HepG2 (cell line): Measurements from ENCODE around the gene THADA. TPM values are rescaled to one million over a fixed set of nuclear protein-coding genes. Genes with fewer than 3 reads are reported as not detected.

Experiments
- ATAC-seq: fragments of 200-7000 bp; cut with Tn5 transposase; 3 replicates; pipeline ENCODE4 v1.9.1; 2020; ENCODE audit warnings: mild to moderate bottlenecking, moderate library complexity
- BruUV-seq: library from RNA; stranded (reverse); fragments of 400-500 nt; replicated peaks from 2 replicates; lab custom pipeline; 2021; lab: Mats Ljungman, UMichigan
- CTCF ChIA-PET: fragments of 300-600 bp; formaldehyde crosslinking; extraction: SDS; loops from one replicate; lab custom pipeline; 2021; ENCODE audit warnings: low total read pairs, inconsistent platforms, low intra/inter-chr PET ratio; lab: Yijun Ruan, JAX
- POLR2A ChIA-PET: fragments of 350-600 bp; sonication (Branson Sonifier 250); formaldehyde crosslinking; loops from one replicate; lab custom pipeline; 2020; ENCODE audit warnings: antibody characterized with exemption, inconsistent platforms; lab: Yijun Ruan, JAX
- DNase-seq: peaks from one replicate; pipeline ENCODE4 v3.0.0-alpha.2; 2015; ENCODE audit warnings: low spot score
- FAIRE-seq: peaks from 3 replicates; lab custom pipeline; 2011; peaks lifted over from hg19 to GRCh38; lab: Jason Lieb, UNC
- H2AFZ ChIP-seq: one replicate; pipeline ENCODE4 v1.6.1; 2011; ENCODE audit warnings: low read length, inconsistent platforms
- H3K27ac ChIP-seq: fragments of 300-600 bp; 3 replicates; pipeline ENCODE4 v1.8.0; 2011; ENCODE audit warnings: mixed run types, mild to moderate bottlenecking, mixed read lengths, low read length, inconsistent platforms; ENCODE audit not compliant: insufficient read depth; ENCODE audit errors: extremely low read length
- H3K27me3 ChIP-seq, 2 experiments: fragments of 200-600 bp in 1 of 2; 2 replicates in 1 of 2; 3 replicates in 1 of 2; pipeline versions ENCODE4 v1.6.0 to v1.8.0; 2011; ENCODE audit warnings: low read length in 2 of 2, mild to moderate bottlenecking in 2 of 2, moderate library complexity in 2 of 2, inconsistent platforms in 1 of 2; ENCODE audit not compliant: insufficient read depth in 2 of 2, control insufficient read depth in 1 of 2
- H3K36me3 ChIP-seq, 2 experiments: fragments of 200-600 bp in 1 of 2; replicated peaks in 1 of 2; 2 replicates in 1 of 2; 3 replicates in 1 of 2; pipeline versions ENCODE4 v1.5.1 to v1.8.0; 2011; ENCODE audit warnings: low read length in 2 of 2, inconsistent platforms in 1 of 2; ENCODE audit not compliant: insufficient read depth in 2 of 2, control insufficient read depth in 1 of 2
- H3K4me1 ChIP-seq: 2 replicates; pipeline ENCODE4 v1.5.1; 2012; ENCODE audit warnings: low read length, inconsistent platforms; ENCODE audit not compliant: insufficient read depth
- H3K4me2 ChIP-seq: 2 replicates; pipeline ENCODE4 v1.6.0; 2011; ENCODE audit warnings: low read depth, low read length, inconsistent platforms
- H3K4me3 ChIP-seq, 3 experiments: fragments of 200-600 bp in 1 of 3; sonication (generic), shearing (Covaris generic) in 1 of 3; replicated peaks in 1 of 3; 2 replicates each; pipeline ENCODE4 v1.5.1; 2011 to 2016; ENCODE audit warnings: low read length in 3 of 3, inconsistent platforms in 2 of 3, low read depth in 2 of 3, mild to moderate bottlenecking in 2 of 3, control low read depth in 1 of 3, mixed read lengths in 1 of 3; ENCODE audit not compliant: insufficient read depth in 1 of 3
- H3K79me2 ChIP-seq: one replicate; pipeline ENCODE4 v1.6.1; 2011; ENCODE audit warnings: low read length, inconsistent platforms; ENCODE audit not compliant: insufficient read depth
- H3K9ac ChIP-seq: 2 replicates; pipeline ENCODE4 v1.6.0; 2011; ENCODE audit warnings: mild to moderate bottlenecking, low read depth, low read length, inconsistent platforms; ENCODE audit not compliant: insufficient read depth
- H3K9me3 ChIP-seq: 2 replicates; pipeline ENCODE4 v1.5.1; 2012; ENCODE audit warnings: mild to moderate bottlenecking, low read length
- H4K20me1 ChIP-seq: 2 replicates; pipeline ENCODE4 v1.6.0; 2011; ENCODE audit warnings: inconsistent platforms, mild to moderate bottlenecking, low read length, moderate library complexity; ENCODE audit not compliant: insufficient read depth
- ADNP ChIP-seq: sonication (generic); formaldehyde crosslinking; IDR thresholded peaks from 2 replicates; pipeline ENCODE4 v1.4.0; 2020; ENCODE audit warnings: missing genetic modification reagents
- EP300 ChIP-seq, 3 experiments: sonication (generic) in 1 of 3; formaldehyde crosslinking in 1 of 3; IDR thresholded peaks; 2 replicates each; pipeline versions ENCODE4 v1.5.1 to v1.6.1; 2011 to 2020; ENCODE audit warnings: low read depth in 2 of 3, low read length in 2 of 3, borderline replicate concordance in 1 of 3, improper control_type of control experiment in 1 of 3, mild to moderate bottlenecking in 1 of 3, missing genetic modification reagents in 1 of 3, moderate library complexity in 1 of 3
- ESRRA ChIP-seq: sonication (generic); formaldehyde crosslinking; IDR thresholded peaks from 2 replicates; pipeline ENCODE4 v1.5.1; 2020; ENCODE audit warnings: mild to moderate bottlenecking, low read depth, missing genetic modification reagents
- FOXK1 ChIP-seq: sonication (generic); formaldehyde crosslinking; IDR thresholded peaks from 2 replicates; pipeline ENCODE4 v1.4.0; 2020; ENCODE audit warnings: low read depth, missing genetic modification reagents, borderline replicate concordance
- MAF1 ChIP-seq: sonication (generic); formaldehyde crosslinking; IDR thresholded peaks from 2 replicates; pipeline ENCODE4 v1.5.0; 2020; ENCODE audit warnings: missing genetic modification reagents, borderline replicate concordance
- MIER3 ChIP-seq: IDR thresholded peaks from 2 replicates; pipeline ENCODE4 v1.6.1; 2016; ENCODE audit warnings: missing compliant biosample characterization, borderline replicate concordance
- MTA3 ChIP-seq: sonication (generic); formaldehyde crosslinking; IDR thresholded peaks from 2 replicates; pipeline ENCODE4 v1.4.0; 2020; ENCODE audit warnings: missing genetic modification reagents
- PITX1 ChIP-seq: sonication (generic); formaldehyde crosslinking; IDR thresholded peaks from 2 replicates; pipeline ENCODE4 v1.5.1; 2020; ENCODE audit warnings: mild to moderate bottlenecking, missing genetic modification reagents
- SKIL ChIP-seq: sonication (generic); formaldehyde crosslinking; IDR thresholded peaks from 2 replicates; pipeline ENCODE4 v1.8.0; 2022; ENCODE audit warnings: missing genetic modification reagents, mild to moderate bottlenecking, moderate library complexity, borderline replicate concordance
- SNRNP70 ChIP-seq: fragments of 200-400 bp; formaldehyde crosslinking; IDR thresholded peaks from 2 replicates; pipeline ENCODE4 v1.6.1; 2017; ENCODE audit warnings: mild to moderate bottlenecking, low read depth, low read length, moderate library complexity
- SYNCRIP ChIP-seq: fragments of 200-400 bp; formaldehyde crosslinking; IDR thresholded peaks from 2 replicates; pipeline ENCODE4 v1.6.1; 2018; ENCODE audit warnings: mild to moderate bottlenecking, low read depth, low read length; ENCODE audit not compliant: insufficient read depth
- ZBED4 ChIP-seq: sonication (generic); formaldehyde crosslinking; IDR thresholded peaks from 2 replicates; pipeline ENCODE4 v1.4.0; 2020; ENCODE audit warnings: missing genetic modification reagents, borderline replicate concordance
- ZBTB34 ChIP-seq: sonication (generic); formaldehyde crosslinking; IDR thresholded peaks from 2 replicates; pipeline ENCODE4 v1.8.0; 2022; ENCODE audit warnings: mild to moderate bottlenecking, missing genetic modification reagents
- ZBTB8A ChIP-seq: sonication (generic); formaldehyde crosslinking; IDR thresholded peaks from 2 replicates; pipeline ENCODE4 v1.4.0; 2020; ENCODE audit warnings: mild to moderate bottlenecking, low read depth, missing genetic modification reagents, borderline replicate concordance
- ZFP36L2 ChIP-seq: sonication (generic); formaldehyde crosslinking; IDR thresholded peaks from 2 replicates; pipeline ENCODE4 v1.4.0; 2020; ENCODE audit warnings: missing genetic modification reagents
- ZMYM4 ChIP-seq: sonication (generic); formaldehyde crosslinking; IDR thresholded peaks from 2 replicates; pipeline ENCODE4 v1.8.1; 2023; ENCODE audit warnings: mild to moderate bottlenecking, missing genetic modification reagents
- WGBS: methylation state at CpG from one replicate; pipeline ENCODE4 v1.1.6; 2017; ENCODE audit warnings: low lambda C conversion rate; 5-methylcytosine and 5-hydroxymethylcytosine counted together
- in situ Hi-C: cut with HindIII; loops from 2 replicates; pipeline ENCODE4 v1.10.0; 2017; ENCODE audit warnings: low pct_unique_long_range_greater_than_20kb; ENCODE audit not compliant: extremely low pct_ligation_motif_present
- intact Hi-C: fragments of 100-400 bp; cut with micrococcal nuclease; formaldehyde crosslinking; loops from one replicate; pipeline ENCODE4 v1.10.0; 2022; ENCODE audit not compliant: unreplicated experiment
- polyA plus RNA-seq, 8 experiments: library from polyadenylated mRNA; depleted of rRNA in 3 of 8; stranded (reverse) in 7 of 8; unstranded in 1 of 8; fragments of >200 nt; fragmentation: Illumina TruSeq in 4 of 8; extraction: Trizol in 4 of 8; gene quantifications; 2 replicates each; pipeline versions ENCODE4 v1.2.1 to v1.2.3, GENCODE V29; 2011 to 2016; ENCODE audit warnings: low read depth in 4 of 8, missing spikeins in 1 of 8, mixed read lengths in 1 of 8; ENCODE audit not compliant: insufficient read depth in 1 of 8
- total RNA-seq, 5 experiments: library from RNA; depleted of rRNA; stranded (reverse); fragments of >200 nt; fragmentation: Illumina TruSeq; extraction: Trizol; gene quantifications; 2 replicates each; pipeline ENCODE4 v1.2.3, GENCODE V29; 2016; ENCODE audit warnings: low read depth in 1 of 5

THADA gene
- total and polyA plus RNA-seq, 2 of the 13 experiments (the other 11 are each of a cell fraction or from before 2014, with no cell fraction given), result 12.7 to 21.7 TPM

DNA sequence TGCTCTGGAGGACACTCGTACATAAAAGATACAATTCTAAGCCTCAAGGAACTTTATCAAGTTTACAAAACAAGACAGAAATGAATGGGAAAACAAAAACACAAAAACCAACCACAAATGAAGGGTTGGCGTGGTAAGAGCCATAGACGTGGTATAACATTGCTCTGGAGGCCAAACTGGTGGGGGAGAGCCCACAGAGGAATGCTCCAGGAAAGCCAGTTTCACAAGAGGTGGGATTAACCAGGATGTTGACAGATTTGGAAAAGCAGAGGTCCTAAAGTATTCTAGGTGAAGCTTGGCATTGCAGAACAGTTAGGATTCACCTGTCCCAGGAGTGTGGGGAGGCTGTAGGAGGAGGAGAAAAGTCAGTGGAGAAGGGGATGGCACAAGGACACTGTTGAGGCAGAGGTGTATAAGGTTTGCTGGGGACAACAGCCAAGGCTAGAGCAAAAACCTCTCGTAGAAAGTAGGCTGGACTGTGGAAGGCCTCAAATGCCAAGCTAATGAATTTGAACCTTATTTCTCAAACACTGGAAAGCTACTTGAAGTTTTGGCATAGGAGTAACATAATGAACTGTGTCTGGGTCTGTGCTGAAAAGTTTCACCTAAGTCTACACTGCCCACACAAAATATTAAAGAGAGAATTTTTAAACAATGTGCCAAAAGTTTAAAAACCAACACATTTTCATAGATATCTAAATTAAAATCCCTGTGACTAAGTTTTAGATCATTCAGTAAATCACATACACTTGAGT is 135.1 kb downstream of the THADA start:
- no peaks in the 10 kb centered on the region for H3K27me3 ChIP-seq
- intact Hi-C loops (no loop called here), in situ Hi-C loops (no loop called here)
- POLR2A ChIA-PET, result interaction anchor here (1.4 kb wide), 1 partner anchor 9 kb away, joined by 3 read pairs; no protein-coding TSS in a partner anchor
- peaks cover 91% of the 10 kb centered on the region for H3K4me1 ChIP-seq
- no peaks in the 10 kb centered on the region for H3K79me2 ChIP-seq
- ATAC-seq (no peak), DNase-seq (peak; percentile 63), FAIRE-seq (no peak)
- 86% methylated on average over 4 of the region's 4 CpGs for WGBS
- no peaks in the 10 kb centered on the region for H4K20me1 ChIP-seq
- no TSS peak for BruUV-seq
- no peak overlapping the region for H3K4me2 ChIP-seq
- CTCF ChIA-PET, result no interaction called here
- H2AFZ ChIP-seq, result no peak overlapping the region
- H3K9me3 ChIP-seq, result no peaks in the 10 kb centered on the region
- no peak overlapping the region for H3K27ac ChIP-seq
- no peaks in the 10 kb centered on the region for H3K36me3 ChIP-seq
- H3K9ac ChIP-seq, result no peak overlapping the region
- no peak overlapping the region for H3K4me3 ChIP-seq
- peak; percentile 36; the same call in 1 of the 2 replicates for TF ChIP-seq ZMYM4
- TF ChIP-seq ZBTB34 (CRISPR knock-in tag), result no peak
- no peak for TF ChIP-seq ZBTB8A
- TF ChIP-seq ZFP36L2 (CRISPR knock-in tag), result no peak
- TF ChIP-seq FOXK1, result no peak
- TF ChIP-seq MAF1 (CRISPR knock-in tag), result no peak
- no peak for TF ChIP-seq ESRRA
- no peak for TF ChIP-seq ZBED4 (CRISPR knock-in tag)
- TF ChIP-seq PITX1 (CRISPR knock-in tag), result 0 out of 2 replicates have a peak, but pooled peaks have one; percentile 45
- TF ChIP-seq MTA3 (CRISPR knock-in tag), result no peak
- TF ChIP-seq SNRNP70, result no peak
- TF ChIP-seq SYNCRIP, result no peak
- TF ChIP-seq MIER3, result no peak
- peak in 1 of 2 experiments; percentile 50; a peak in 1 of 4 replicates for TF ChIP-seq EP300 (IDR thresholded peaks at IDR 0.05; ENCODE audit: low read depth in 2 of 2, low read length in 2 of 2)
- TF ChIP-seq EP300 (CRISPR knock-in tag; IDR thresholded peaks at IDR 0.05; ENCODE audit: borderline replicate concordance), result no peak
- no peak for TF ChIP-seq ADNP (CRISPR knock-in tag)
- no peak for TF ChIP-seq SKIL (CRISPR knock-in tag)
